ENCODE results near the gene FMNL2.

GRCh38 chr2:152598975-152599759 lies 264.2 kb downstream of the FMNL2 start:
- TF ChIP-seq, protein P1, sequence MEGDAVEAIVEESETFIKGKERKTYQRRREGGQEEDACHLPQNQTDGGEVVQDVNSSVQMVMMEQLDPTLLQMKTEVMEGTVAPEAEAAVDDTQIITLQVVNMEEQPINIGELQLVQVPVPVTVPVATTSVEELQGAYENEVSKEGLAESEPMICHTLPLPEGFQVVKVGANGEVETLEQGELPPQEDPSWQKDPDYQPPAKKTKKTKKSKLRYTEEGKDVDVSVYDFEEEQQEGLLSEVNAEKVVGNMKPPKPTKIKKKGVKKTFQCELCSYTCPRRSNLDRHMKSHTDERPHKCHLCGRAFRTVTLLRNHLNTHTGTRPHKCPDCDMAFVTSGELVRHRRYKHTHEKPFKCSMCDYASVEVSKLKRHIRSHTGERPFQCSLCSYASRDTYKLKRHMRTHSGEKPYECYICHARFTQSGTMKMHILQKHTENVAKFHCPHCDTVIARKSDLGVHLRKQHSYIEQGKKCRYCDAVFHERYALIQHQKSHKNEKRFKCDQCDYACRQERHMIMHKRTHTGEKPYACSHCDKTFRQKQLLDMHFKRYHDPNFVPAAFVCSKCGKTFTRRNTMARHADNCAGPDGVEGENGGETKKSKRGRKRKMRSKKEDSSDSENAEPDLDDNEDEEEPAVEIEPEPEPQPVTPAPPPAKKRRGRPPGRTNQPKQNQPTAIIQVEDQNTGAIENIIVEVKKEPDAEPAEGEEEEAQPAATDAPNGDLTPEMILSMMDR (IDR thresholded peaks at IDR 0.05; ENCODE audit: insufficient read depth, low read length, poor library complexity, severe bottlenecking) = no peak
- no peak for TF ChIP-seq EZH2phosphoT487 (conservative IDR thresholded peaks at IDR 0.05; ENCODE audit: low read length)

Data from SU-DHL-6 (cell line).